GM23338 (cell line): ENCODE measurements around the gene INPP4A. TPM values are rescaled to one million over a fixed set of nuclear protein-coding genes. Genes with fewer than 3 reads are reported as not detected.

Source experiments
- ATAC-seq: fragments of 200-7000 bp; cut with Tn5 transposase; 3 replicates; pipeline ENCODE4 v1.9.1; 2020
- DNase-seq: peaks from one replicate; pipeline ENCODE4 v3.0.0-alpha.2; 2015; ENCODE audit warnings: low spot score
- H2AFZ ChIP-seq: fragments of 200-600 bp; sonication (generic); 2 replicates; pipeline ENCODE4 v1.8.0; 2016; ENCODE audit warnings: antibody characterized with exemption, mild to moderate bottlenecking, moderate library complexity
- H3F3A ChIP-seq: fragments of 200-600 bp; sonication (generic); replicated peaks from 2 replicates; pipeline ENCODE4 v1.8.0; 2017; ENCODE audit warnings: antibody characterized with exemption, mixed run types, low read depth
- H3K27ac ChIP-seq: fragments of 200-600 bp; sonication (generic); 2 replicates; pipeline ENCODE4 v1.6.1; 2016; ENCODE audit warnings: low read depth
- H3K27me3 ChIP-seq: fragments of 200-600 bp; sonication (generic); 2 replicates; pipeline ENCODE4 v1.8.0; 2016; ENCODE audit warnings: mild to moderate bottlenecking, mixed run types, moderate library complexity; ENCODE audit not compliant: insufficient read depth
- H3K36me3 ChIP-seq: fragments of 200-600 bp; sonication (generic); 2 replicates; pipeline ENCODE4 v1.8.0; 2016; ENCODE audit warnings: mild to moderate bottlenecking; ENCODE audit not compliant: insufficient read depth
- H3K4me1 ChIP-seq: fragments of 200-600 bp; sonication (generic); 2 replicates; pipeline ENCODE4 v1.8.0; 2016; ENCODE audit warnings: mild to moderate bottlenecking, moderate library complexity; ENCODE audit not compliant: insufficient read depth
- H3K4me2 ChIP-seq: fragments of 200-600 bp; sonication (generic); 2 replicates; pipeline ENCODE4 v1.7.1; 2017; ENCODE audit warnings: mixed run types
- H3K4me3 ChIP-seq: fragments of 200-600 bp; sonication (generic); 2 replicates; pipeline ENCODE4 v1.6.1; 2016; ENCODE audit warnings: mixed run types
- H3K79me2 ChIP-seq: fragments of 200-600 bp; sonication (generic); replicated peaks from 2 replicates; pipeline ENCODE4 v1.8.0; 2017; ENCODE audit warnings: mild to moderate bottlenecking; ENCODE audit not compliant: insufficient read depth
- H3K9me2 ChIP-seq: fragments of 200-600 bp; sonication (generic); 2 replicates; pipeline ENCODE4 v1.8.0; 2017; ENCODE audit not compliant: insufficient read depth
- H4K20me1 ChIP-seq: fragments of 200-600 bp; sonication (generic); replicated peaks from 2 replicates; pipeline ENCODE4 v1.8.0; 2017; ENCODE audit warnings: mild to moderate bottlenecking; ENCODE audit not compliant: insufficient read depth
- H3K27ac Mint-ChIP-seq: 2 replicates; pipeline ENCODE4 v1.8.0; 2020; ENCODE audit warnings: inconsistent platforms, mild to moderate bottlenecking, moderate library complexity, mixed read lengths
- H3K27me3 Mint-ChIP-seq: 3 replicates; pipeline ENCODE4 v1.8.0; 2022; ENCODE audit warnings: low read depth, mild to moderate bottlenecking, moderate library complexity, mixed read lengths, inconsistent platforms; ENCODE audit not compliant: insufficient read depth, poor library complexity
- H3K36me3 Mint-ChIP-seq: 3 replicates; pipeline ENCODE4 v1.8.0; 2021; ENCODE audit warnings: low read depth, mild to moderate bottlenecking, inconsistent platforms, moderate library complexity, mixed read lengths
- H3K4me1 Mint-ChIP-seq: 3 replicates; pipeline ENCODE4 v1.8.0; 2020; ENCODE audit warnings: mild to moderate bottlenecking, inconsistent platforms, mixed read lengths
- H3K4me3 Mint-ChIP-seq: 3 replicates; pipeline ENCODE4 v1.8.0; 2021; ENCODE audit warnings: moderate library complexity, mild to moderate bottlenecking, inconsistent platforms, mixed read lengths
- H3K9me3 Mint-ChIP-seq: 3 replicates; pipeline ENCODE4 v1.8.0; 2020; ENCODE audit warnings: moderate library complexity, mild to moderate bottlenecking, inconsistent platforms, mixed read lengths
- CREB1 ChIP-seq: fragments of 250-450 bp; sonication (Bioruptor Pico); IDR thresholded peaks from 2 replicates; pipeline ENCODE4 v1.5.0; 2020; ENCODE audit warnings: low read depth, mild to moderate bottlenecking, moderate library complexity
- CTCF ChIP-seq, 2 experiments: fragments of 200-600 bp in 1 of 2; sonication (generic) in 1 of 2; conservative IDR thresholded peaks; 2 replicates each; pipeline versions ENCODE4 v1.5.1 to v1.6.1; 2016 to 2017; ENCODE audit warnings: antibody characterized with exemption in 2 of 2, low read depth in 2 of 2, mild to moderate bottlenecking in 2 of 2, moderate library complexity in 1 of 2
- ETS1 ChIP-seq: IDR thresholded peaks from 2 replicates; pipeline ENCODE4 v1.6.1; 2016; ENCODE audit warnings: antibody characterized with exemption
- EZH2 ChIP-seq: fragments of 200-600 bp; sonication (generic); IDR thresholded peaks from one replicate; pipeline ENCODE4 v1.8.0; 2017; ENCODE audit warnings: antibody characterized with exemption, mild to moderate bottlenecking, low read depth; ENCODE audit not compliant: unreplicated experiment
- EZH2phosphoT487 ChIP-seq: fragments of 200-600 bp; sonication (generic); IDR thresholded peaks from one replicate; pipeline ENCODE4 v1.8.1; 2018; ENCODE audit warnings: antibody characterized with exemption; ENCODE audit not compliant: unreplicated experiment
- JUNB ChIP-seq: IDR thresholded peaks from one replicate; pipeline ENCODE4 v1.6.1; 2016; ENCODE audit warnings: antibody characterized with exemption; ENCODE audit not compliant: unreplicated experiment
- NANOG ChIP-seq: IDR thresholded peaks from 2 replicates; pipeline ENCODE4 v1.6.1; 2016; ENCODE audit warnings: antibody characterized with exemption, borderline replicate concordance
- POLR2AphosphoS5 ChIP-seq: IDR thresholded peaks from 2 replicates; pipeline ENCODE4 v1.6.1; 2016; ENCODE audit warnings: antibody characterized with exemption, low read depth
- REST ChIP-seq: IDR thresholded peaks from one replicate; pipeline ENCODE4 v1.6.1; 2018; ENCODE audit warnings: antibody characterized with exemption; ENCODE audit not compliant: unreplicated experiment
- STAT1 ChIP-seq: IDR thresholded peaks from one replicate; pipeline ENCODE4 v1.6.1; 2016; ENCODE audit warnings: antibody characterized with exemption; ENCODE audit not compliant: unreplicated experiment
- ZNF114 ChIP-seq: fragments of 250-450 bp; sonication (Bioruptor Pico); IDR thresholded peaks from 2 replicates; pipeline ENCODE4 v1.5.0; 2020; ENCODE audit warnings: mild to moderate bottlenecking, moderate library complexity
- ZNF331 ChIP-seq: fragments of 250-450 bp; sonication (Bioruptor Pico); IDR thresholded peaks from 2 replicates; pipeline ENCODE4 v1.5.0; 2020; ENCODE audit warnings: low read depth, mild to moderate bottlenecking, moderate library complexity
- ZNF462 ChIP-seq: fragments of 250-450 bp; sonication (Bioruptor Pico); IDR thresholded peaks from 2 replicates; pipeline ENCODE4 v1.5.0; 2020; ENCODE audit warnings: mild to moderate bottlenecking, moderate library complexity
- polyA plus RNA-seq: library from polyadenylated mRNA; unstranded; fragments of >200 nt; fragmentation: Nextera tagmentation; extraction: Ambion mirVana; gene quantifications from 2 replicates; pipeline ENCODE4 v1.2.1, GENCODE V29; 2016
- total RNA-seq: library from RNA; depleted of rRNA; stranded (reverse); fragments of >200 nt; shearing (Covaris generic); gene quantifications from 2 replicates; pipeline ENCODE4 v1.2.3, GENCODE V29; 2014

The INPP4A gene
- total and polyA plus RNA-seq, 2 experiments from 2014 or later = 8.5 to 36.9 TPM

- Mint-ChIP-seq H3K4me3 (no peak overlapping the region), H3K9me3 (no peaks in the 10 kb centered on the region), H3K4me1 (peaks cover 57% of the 10 kb centered on the region), H3K36me3 (no peaks in the 10 kb centered on the region), H3K27ac (peak overlapping the region; percentile 8; the same call in 1 of the 2 replicates), H3K27me3 (peaks cover 7% of the 10 kb centered on the region)
- no peaks in the 10 kb centered on the region for H3K9me2 ChIP-seq
- H3F3A ChIP-seq = no peaks in the 10 kb centered on the region
- TF ChIP-seq REST (no peak), POLR2AphosphoS5 (no peak), EZH2phosphoT487 (no peak), ZNF462 (CRISPR knock-in tag) (no peak), ZNF331 (CRISPR knock-in tag) (no peak), ETS1 (no peak), CTCF (conservative IDR thresholded peaks at IDR 0.05; ENCODE audit: low read depth in 2 of 2) (no peak), CREB1 (no peak), EZH2 (no peak), ZNF114 (CRISPR knock-in tag) (no peak), STAT1 (no peak), NANOG (no peak), JUNB (no peak)
- peaks cover 13% of the 10 kb centered on the region for H4K20me1 ChIP-seq
- no peaks in the 10 kb centered on the region for H3K36me3 ChIP-seq
- no peak overlapping the region for H2AFZ ChIP-seq
- 0 out of 2 replicates have a peak overlapping the region, but pooled peaks have one; percentile 32 for H3K27ac ChIP-seq
- H3K4me3 ChIP-seq = no peak overlapping the region
- DNase-seq (no peak), ATAC-seq (no peak)
- H3K79me2 ChIP-seq = peaks cover 94% of the 10 kb centered on the region
- peaks cover 23% of the 10 kb centered on the region for H3K4me1 ChIP-seq
- 0 out of 2 replicates have a peak overlapping the region, but pooled peaks have one; percentile 44 for H3K4me2 ChIP-seq
- H3K27me3 ChIP-seq = no peaks in the 10 kb centered on the region
These were observed 19.5 kb downstream of the INPP4A start for GRCh38 chr2:98463988-98464771.
